GM23338 (cell line): Measurements from ENCODE around the gene PBX3.

Experiments used
- CTCF ChIP-seq, 2 experiments: fragments of 200-600 bp in 1 of 2; sonication (generic) in 1 of 2; conservative IDR thresholded peaks; 2 replicates each; pipeline versions ENCODE4 v1.5.1 to v1.6.1; 2016 to 2017; ENCODE audit warnings: antibody characterized with exemption in 2 of 2, low read depth in 2 of 2, mild to moderate bottlenecking in 2 of 2, moderate library complexity in 1 of 2
- EZH2 ChIP-seq: fragments of 200-600 bp; sonication (generic); IDR thresholded peaks from one replicate; pipeline ENCODE4 v1.8.0; 2017; ENCODE audit warnings: antibody characterized with exemption, mild to moderate bottlenecking, low read depth; ENCODE audit not compliant: unreplicated experiment
- POLR2AphosphoS5 ChIP-seq: IDR thresholded peaks from 2 replicates; pipeline ENCODE4 v1.6.1; 2016; ENCODE audit warnings: antibody characterized with exemption, low read depth
- REST ChIP-seq: IDR thresholded peaks from one replicate; pipeline ENCODE4 v1.6.1; 2018; ENCODE audit warnings: antibody characterized with exemption; ENCODE audit not compliant: unreplicated experiment

GRCh38 chr9:125943831-125944230 is 196.7 kb downstream of the PBX3 start:
- TF ChIP-seq CTCF (conservative IDR thresholded peaks at IDR 0.05; ENCODE audit: low read depth in 2 of 2) (no peak), POLR2AphosphoS5 (no peak), REST (no peak), EZH2 (no peak)
